Prostate gland (tissue), 2 donors: Measurements from ENCODE around the gene GLYATL1.

Experiments used
- CTCF ChIP-seq, 4 experiments: fragments of 200-600 bp in 2 of 4; fragments of 450-650 bp in 2 of 4; sonication (generic) in 2 of 4; IDR thresholded peaks; 1 replicate in 3 of 4; 2 replicates in 1 of 4; pipeline ENCODE4 v1.5.1; 2016 to 2019; ENCODE audit warnings: antibody characterized with exemption in 4 of 4, mild to moderate bottlenecking in 2 of 4, moderate library complexity in 2 of 4
- POLR2AphosphoS5 ChIP-seq: sonication (generic); formaldehyde crosslinking; IDR thresholded peaks from one replicate; pipeline ENCODE4 v1.6.1; 2017; ENCODE audit warnings: antibody characterized with exemption

- TF ChIP-seq CTCF (IDR thresholded peaks at IDR 0.05) (no peak), POLR2AphosphoS5 (no peak)
These were observed 15.1 kb upstream of the GLYATL1 start for GRCh38 chr11:58924230-58924629.
